Left ventricle myocardium inferior (tissue), 1 donor: ENCODE results near the gene TKTL1. TPM values are rescaled to one million over a fixed set of nuclear protein-coding genes. Genes with fewer than 3 reads are reported as not detected.
A peak's percentile ranks its signal among the peaks of the same experiment; 100 is the strongest.

Experiments
- DNase-seq: peaks from one replicate; pipeline ENCODE4 v3.0.0-alpha.2; 2020
- H3K27ac ChIP-seq: fragments of 200-600 bp; replicated peaks from 2 replicates; pipeline ENCODE4 v1.8.0; 2021
- H3K27me3 ChIP-seq: fragments of 200-600 bp; 2 replicates; pipeline ENCODE4 v1.8.0; 2021; ENCODE audit warnings: low read depth
- H3K36me3 ChIP-seq: fragments of 200-600 bp; 2 replicates; pipeline ENCODE4 v1.8.0; 2021
- H3K4me1 ChIP-seq: fragments of 200-600 bp; 2 replicates; pipeline ENCODE4 v1.8.0; 2021
- H3K4me3 ChIP-seq: fragments of 200-600 bp; 2 replicates; pipeline ENCODE4 v1.8.0; 2021; ENCODE audit warnings: mild to moderate bottlenecking, moderate library complexity
- H3K9me3 ChIP-seq: fragments of 200-600 bp; replicated peaks from 2 replicates; pipeline ENCODE4 v1.8.0; 2021
- intact Hi-C: fragments of 100-400 bp; cut with micrococcal nuclease; formaldehyde crosslinking; loops from one replicate; pipeline ENCODE4 v1.11.0; 2022
- total RNA-seq: library from RNA; stranded (reverse); fragmentation: NEBNext Ultra II Directional; extraction: Animal tissue kit (Norgen Biotek cat#: 25700); gene quantifications from one replicate; pipeline ENCODE4 v1.2.1, GENCODE V29; 2021
- TF ChIP-seq, protein P1 (sequence below): fragments of 200-600 bp; IDR thresholded peaks from 2 replicates; pipeline ENCODE4 v1.8.0; 2021; ENCODE audit warnings: antibody characterized with exemption, mild to moderate bottlenecking, borderline replicate concordance
- donor health status: DM: no; HTN: yes; CAD: no; lungs with severe emphysema.

TKTL1 gene
- total RNA-seq, 1 donor from 2014 or later, result 11.7 TPM

GRCh38 chrX:154355094-154355775 is 59.6 kb downstream of the TKTL1 start:
- Histone ChIP-seq H3K36me3 (peaks cover 99% of the 10 kb centered on the region), H3K4me1 (peaks cover 34% of the 10 kb centered on the region), H3K4me3 (no peak overlapping the region), H3K27me3 (no peaks in the 10 kb centered on the region), H3K9me3 (no peaks in the 10 kb centered on the region), H3K27ac (no peak overlapping the region)
- intact Hi-C loops, result no loop called here
- TF ChIP-seq, protein P1, sequence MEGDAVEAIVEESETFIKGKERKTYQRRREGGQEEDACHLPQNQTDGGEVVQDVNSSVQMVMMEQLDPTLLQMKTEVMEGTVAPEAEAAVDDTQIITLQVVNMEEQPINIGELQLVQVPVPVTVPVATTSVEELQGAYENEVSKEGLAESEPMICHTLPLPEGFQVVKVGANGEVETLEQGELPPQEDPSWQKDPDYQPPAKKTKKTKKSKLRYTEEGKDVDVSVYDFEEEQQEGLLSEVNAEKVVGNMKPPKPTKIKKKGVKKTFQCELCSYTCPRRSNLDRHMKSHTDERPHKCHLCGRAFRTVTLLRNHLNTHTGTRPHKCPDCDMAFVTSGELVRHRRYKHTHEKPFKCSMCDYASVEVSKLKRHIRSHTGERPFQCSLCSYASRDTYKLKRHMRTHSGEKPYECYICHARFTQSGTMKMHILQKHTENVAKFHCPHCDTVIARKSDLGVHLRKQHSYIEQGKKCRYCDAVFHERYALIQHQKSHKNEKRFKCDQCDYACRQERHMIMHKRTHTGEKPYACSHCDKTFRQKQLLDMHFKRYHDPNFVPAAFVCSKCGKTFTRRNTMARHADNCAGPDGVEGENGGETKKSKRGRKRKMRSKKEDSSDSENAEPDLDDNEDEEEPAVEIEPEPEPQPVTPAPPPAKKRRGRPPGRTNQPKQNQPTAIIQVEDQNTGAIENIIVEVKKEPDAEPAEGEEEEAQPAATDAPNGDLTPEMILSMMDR, result no peak
- DNase-seq, result peak; percentile 5

DNA sequence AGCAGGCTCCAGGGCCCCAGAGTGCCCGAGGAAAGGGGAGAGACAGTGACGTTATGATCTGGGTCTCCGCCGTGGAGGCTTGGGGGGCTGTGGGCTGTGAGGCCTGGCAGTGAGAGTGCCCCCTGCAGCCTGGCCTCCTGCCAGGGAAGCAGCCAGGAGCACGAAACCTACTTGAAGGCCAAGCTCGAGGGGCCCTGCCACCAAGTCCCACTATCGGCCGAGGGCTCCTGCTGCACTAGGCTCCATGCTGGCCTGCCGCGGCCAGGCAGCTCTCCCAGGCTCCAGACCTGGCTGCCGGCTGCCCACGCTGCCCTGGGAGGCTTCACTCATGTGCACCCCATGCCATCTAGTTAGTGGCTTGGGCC is 60.2 kb downstream of the TKTL1 start:
- peak; percentile 14 for DNase-seq
- peaks cover 99% of the 10 kb centered on the region for H3K36me3 ChIP-seq
- peaks cover 32% of the 10 kb centered on the region for H3K4me1 ChIP-seq
- no peak overlapping the region for H3K4me3 ChIP-seq
- intact Hi-C loops, result no loop called here
- TF ChIP-seq, protein P1, result no peak
- no peak overlapping the region for H3K27ac ChIP-seq
- no peaks in the 10 kb centered on the region for H3K27me3 ChIP-seq
- H3K9me3 ChIP-seq, result no peaks in the 10 kb centered on the region

DNA sequence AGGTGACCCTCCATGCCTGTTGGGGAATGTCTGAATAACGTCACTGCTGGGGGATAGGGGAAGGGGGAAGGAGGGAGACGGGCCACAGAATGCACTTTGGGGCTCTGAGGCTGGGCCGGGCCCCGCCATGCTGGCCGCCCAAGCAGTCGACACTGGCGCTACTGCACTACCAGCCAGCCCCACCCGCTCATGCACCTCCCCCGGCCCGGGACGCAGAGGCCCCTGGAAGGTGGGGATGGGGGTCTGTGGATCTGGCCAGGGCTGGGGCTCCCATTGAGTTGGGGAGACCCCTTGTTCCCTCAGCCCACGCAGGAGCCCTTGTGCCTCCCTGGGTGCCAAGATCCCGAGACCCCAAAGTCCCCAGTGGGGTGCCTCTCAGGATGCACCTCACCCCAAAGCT is 61.0 kb downstream of the TKTL1 start:
- H3K4me1 ChIP-seq, result peaks cover 26% of the 10 kb centered on the region
- peak overlapping the region; percentile 40 for H3K27ac ChIP-seq
- H3K9me3 ChIP-seq, result no peaks in the 10 kb centered on the region
- intact Hi-C loops, result no loop called here
- no peak overlapping the region for H3K4me3 ChIP-seq
- peaks cover 95% of the 10 kb centered on the region for H3K36me3 ChIP-seq
- TF ChIP-seq, protein P1, result no peak
- H3K27me3 ChIP-seq, result no peaks in the 10 kb centered on the region
- no peak for DNase-seq

- Histone ChIP-seq H3K36me3 (peaks cover 95% of the 10 kb centered on the region), H3K4me1 (peaks cover 26% of the 10 kb centered on the region), H3K27me3 (no peaks in the 10 kb centered on the region), H3K9me3 (no peaks in the 10 kb centered on the region), H3K27ac (peak overlapping the region; percentile 40), H3K4me3 (no peak overlapping the region)
- intact Hi-C loops, result no loop called here
- DNase-seq, result no peak
- TF ChIP-seq, protein P1, result no peak
Measured at GRCh38 chrX:154357205-154357604, 61.6 kb downstream of the TKTL1 start.

DNA sequence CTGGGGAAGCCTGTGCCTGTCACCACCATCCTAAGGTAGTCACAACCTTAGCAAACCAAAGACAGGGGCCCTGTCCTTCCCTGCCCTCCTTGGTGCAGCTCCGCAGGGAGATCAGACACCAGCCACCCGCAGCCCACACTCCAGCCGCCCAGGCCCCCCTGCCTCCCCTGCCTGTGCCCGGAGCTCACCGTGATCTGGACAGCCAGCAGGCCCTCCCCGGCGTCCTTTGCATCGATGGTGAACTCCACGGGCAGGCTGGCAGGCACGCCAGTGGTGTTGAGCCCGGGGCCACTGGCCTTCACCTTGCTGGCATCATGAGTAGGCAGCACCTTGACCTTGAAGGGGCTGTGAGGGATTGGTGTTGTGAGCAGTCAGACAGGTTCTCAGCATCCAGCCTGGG is 62.4 kb downstream of the TKTL1 start:
- TF ChIP-seq, protein P1, result no peak
- Histone ChIP-seq H3K4me1 (peaks cover 26% of the 10 kb centered on the region), H3K36me3 (peaks cover 95% of the 10 kb centered on the region), H3K9me3 (no peaks in the 10 kb centered on the region), H3K27ac (no peak overlapping the region), H3K4me3 (no peak overlapping the region), H3K27me3 (no peaks in the 10 kb centered on the region)
- intact Hi-C loops, result no loop called here
- no peak for DNase-seq
